SK-N-MC (cell line): ENCODE measurements around the gene JAG1.

Experiments
- EZH2 ChIP-seq: fragments of 200-600 bp; sonication (generic); IDR thresholded peaks from one replicate; pipeline ENCODE4 v1.6.1; 2017; ENCODE audit warnings: antibody characterized with exemption
- POLR2AphosphoS5 ChIP-seq: IDR thresholded peaks from 2 replicates; pipeline ENCODE4 v1.6.1; 2012; ENCODE audit warnings: mild to moderate bottlenecking, low read depth, low read length, borderline replicate concordance

DNA sequence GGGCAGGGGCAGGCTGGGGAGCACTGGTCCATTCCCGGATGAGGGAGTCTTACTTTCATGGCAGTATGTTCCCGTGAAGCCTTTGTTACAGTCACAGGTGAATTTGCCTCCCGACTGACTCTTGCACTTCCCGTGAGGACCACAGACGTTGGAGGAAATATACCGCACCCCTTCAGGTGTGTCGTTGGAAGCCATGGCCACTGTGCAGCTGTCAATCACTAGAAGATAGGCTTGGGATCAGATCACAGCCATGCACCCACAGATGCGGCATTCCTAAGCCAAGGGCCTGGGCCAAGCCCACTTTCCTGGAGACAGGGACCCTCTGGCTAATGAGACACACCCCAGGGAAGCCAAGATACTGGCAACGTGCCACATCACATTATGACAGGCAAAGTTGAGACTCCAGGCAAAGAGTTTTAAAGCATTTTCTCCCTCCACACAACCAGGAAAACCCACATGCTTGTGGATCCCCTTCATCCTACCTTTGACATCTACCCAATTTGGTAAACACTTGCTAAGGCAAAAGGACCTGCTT lies 26.8 kb downstream of the JAG1 start:
- no peak for TF ChIP-seq EZH2
- TF ChIP-seq POLR2AphosphoS5: no peak
